ENCODE results near the gene TBC1D13. TPM values are rescaled to one million over a fixed set of nuclear protein-coding genes. Genes with fewer than 3 reads are reported as not detected.
"Not testable (repeated sequence)": the region's sequence is repeated elsewhere in the genome, so short reads cannot be mapped to it uniquely, and the experiment has no call there.

Gene TBC1D13
- total RNA-seq, 1 donor from 2014 or later: 19.2 TPM

- H3K9me3 Mint-ChIP-seq; H3K4me1 Mint-ChIP-seq; H3K27me3 Mint-ChIP-seq; H3K36me3 Mint-ChIP-seq (ENCODE audit: low read depth); H3K4me3 Mint-ChIP-seq; intact Hi-C loops (cut with micrococcal nuclease); H3K27ac Mint-ChIP-seq; DNase-seq: not testable (repeated sequence)
Observed at GRCh38 chr9:128858476-128858875, 71.4 kb downstream of the TBC1D13 start.

Other genes with a start within 250 kb of the TBC1D13 start
- 240 and 249 TPM in 2 replicates for gene SPTAN1, start 234.7 kb upstream of the TBC1D13 start, total RNA-seq
- gene DYNC2I2, start 130.4 kb upstream of the TBC1D13 start, total RNA-seq: 47.4 and 47.7 TPM in 2 replicates
- 831 and 846 TPM in 2 replicates for gene SET, start 98.0 kb upstream of the TBC1D13 start, total RNA-seq
- gene PKN3, start 84.8 kb upstream of the TBC1D13 start, total RNA-seq: 22.9 and 24.3 TPM in 2 replicates
- 46.9 and 48.4 TPM in 2 replicates for gene ZDHHC12, start 63.1 kb upstream of the TBC1D13 start, total RNA-seq
- gene ZER1, start 15.3 kb upstream of the TBC1D13 start, total RNA-seq: 12.3 and 14.4 TPM in 2 replicates
- gene ENDOG, start 31.2 kb downstream of the TBC1D13 start, total RNA-seq: 22.9 and 23.3 TPM in 2 replicates
- gene SPOUT1, start 42.5 kb downstream of the TBC1D13 start, total RNA-seq: 149 and 154 TPM in 2 replicates
- gene KYAT1, start 94.7 kb downstream of the TBC1D13 start, total RNA-seq: 11.7 and 14.4 TPM in 2 replicates
- gene LRRC8A, start 94.9 kb downstream of the TBC1D13 start, total RNA-seq: 27.7 and 28.4 TPM in 2 replicates
- gene PHYHD1, start 133.7 kb downstream of the TBC1D13 start, total RNA-seq: 0.45 and 0.47 TPM in 2 replicates
- 15.2 and 15.9 TPM in 2 replicates for gene DOLK, start 160.3 kb downstream of the TBC1D13 start, total RNA-seq
- 162 and 176 TPM in 2 replicates for gene NUP188, start 160.4 kb downstream of the TBC1D13 start, total RNA-seq
- 69.6 and 73.9 TPM in 2 replicates for gene SH3GLB2, start 241.1 kb downstream of the TBC1D13 start, total RNA-seq
- gene MIGA2, start 249.4 kb downstream of the TBC1D13 start, total RNA-seq: 43.3 and 44.3 TPM in 2 replicates